Mammary epithelial cell (primary cell): Measurements from ENCODE around the gene BAZ2B.

Source experiments
- EZH2 ChIP-seq: IDR thresholded peaks from 2 replicates; pipeline ENCODE4 v1.6.1; 2012; ENCODE audit warnings: low read length, inconsistent platforms, borderline replicate concordance
- TF ChIP-seq, protein P1 (sequence below), 2 donors: IDR thresholded peaks in 1 of 2; conservative IDR thresholded peaks in 1 of 2; 2 replicates each; pipeline ENCODE4 v1.5.1; 2011 to 2012; ENCODE audit warnings: inconsistent platforms in 2 of 2, low read length in 2 of 2, mild to moderate bottlenecking in 2 of 2, control low read depth in 1 of 2, low read depth in 1 of 2; ENCODE audit not compliant: insufficient read depth in 1 of 2; ENCODE audit errors: extremely low read depth in 1 of 2

DNA sequence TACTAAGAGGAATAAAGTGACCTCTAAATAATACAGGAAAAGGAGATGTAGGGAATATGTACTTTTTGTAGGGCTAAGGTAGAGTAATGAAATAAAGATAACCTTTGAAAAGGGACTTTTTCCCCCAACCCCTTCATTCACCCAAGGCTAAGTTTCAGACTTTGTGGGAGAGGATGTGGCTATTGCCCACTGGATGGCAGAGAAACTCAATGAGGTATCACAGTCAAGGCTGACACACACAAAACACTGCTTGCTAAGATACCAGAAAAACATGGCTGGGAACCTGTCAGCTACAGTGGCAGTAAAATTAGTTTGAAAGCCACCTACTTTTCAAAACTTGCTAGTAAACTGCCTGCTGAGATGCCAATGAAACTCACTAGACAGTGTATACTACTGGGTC is 171.0 kb downstream of the BAZ2B start:
- no peak for TF ChIP-seq EZH2
- TF ChIP-seq, protein P1, sequence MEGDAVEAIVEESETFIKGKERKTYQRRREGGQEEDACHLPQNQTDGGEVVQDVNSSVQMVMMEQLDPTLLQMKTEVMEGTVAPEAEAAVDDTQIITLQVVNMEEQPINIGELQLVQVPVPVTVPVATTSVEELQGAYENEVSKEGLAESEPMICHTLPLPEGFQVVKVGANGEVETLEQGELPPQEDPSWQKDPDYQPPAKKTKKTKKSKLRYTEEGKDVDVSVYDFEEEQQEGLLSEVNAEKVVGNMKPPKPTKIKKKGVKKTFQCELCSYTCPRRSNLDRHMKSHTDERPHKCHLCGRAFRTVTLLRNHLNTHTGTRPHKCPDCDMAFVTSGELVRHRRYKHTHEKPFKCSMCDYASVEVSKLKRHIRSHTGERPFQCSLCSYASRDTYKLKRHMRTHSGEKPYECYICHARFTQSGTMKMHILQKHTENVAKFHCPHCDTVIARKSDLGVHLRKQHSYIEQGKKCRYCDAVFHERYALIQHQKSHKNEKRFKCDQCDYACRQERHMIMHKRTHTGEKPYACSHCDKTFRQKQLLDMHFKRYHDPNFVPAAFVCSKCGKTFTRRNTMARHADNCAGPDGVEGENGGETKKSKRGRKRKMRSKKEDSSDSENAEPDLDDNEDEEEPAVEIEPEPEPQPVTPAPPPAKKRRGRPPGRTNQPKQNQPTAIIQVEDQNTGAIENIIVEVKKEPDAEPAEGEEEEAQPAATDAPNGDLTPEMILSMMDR (conservative IDR thresholded peaks at IDR 0.05 in 1 of 2, IDR thresholded peaks at IDR 0.05 in 1 of 2; ENCODE audit: extremely low read depth in 1 of 2, insufficient read depth in 1 of 2, low read depth in 1 of 2, low read length in 2 of 2): no peak
